Right atrium auricular region (tissue), 2 donors: ENCODE results near the gene PCDHGA6. TPM values are rescaled to one million over a fixed set of nuclear protein-coding genes. Genes with fewer than 3 reads are reported as not detected.
"Not testable (repeated sequence)": the region's sequence is repeated elsewhere in the genome, so short reads cannot be mapped to it uniquely, and the experiment has no call there.

ENCODE experiments used
- DNase-seq: peaks from one replicate; pipeline ENCODE4 v3.0.0-alpha.2; 2019; ENCODE audit warnings: low spot score
- H3K27ac ChIP-seq, 2 donors: fragments of 200-600 bp; sonication (generic); 1 replicate in 1 of 2; 2 replicates in 1 of 2; pipeline ENCODE4 v1.5.1; 2016 to 2019
- H3K27me3 ChIP-seq, 2 donors: fragments of 200-600 bp; sonication (generic); one replicate each; pipeline versions ENCODE4 v1.5.1 to v1.6.0; 2017 to 2019
- H3K36me3 ChIP-seq: fragments of 200-600 bp; sonication (generic); one replicate; pipeline ENCODE4 v1.5.1; 2016
- H3K4me1 ChIP-seq, 2 donors: fragments of 200-600 bp; sonication (generic); one replicate each; pipeline versions ENCODE4 v1.5.1 to v1.6.0; 2017 to 2019
- H3K4me3 ChIP-seq, 2 donors: fragments of 200-600 bp; sonication (generic); 1 replicate in 1 of 2; 2 replicates in 1 of 2; pipeline ENCODE4 v1.5.1; 2017 to 2019; ENCODE audit warnings: mild to moderate bottlenecking in 1 of 2, moderate library complexity in 1 of 2
- H3K9me3 ChIP-seq, 2 donors: fragments of 200-600 bp; sonication (generic); one replicate each; pipeline ENCODE4 v1.5.1; 2019
- total RNA-seq, 2 donors: library from RNA; depleted of rRNA; stranded (reverse); fragments of >200 nt; gene quantifications; one replicate each; pipeline ENCODE4 v1.1.0, GENCODE V29; 2016
- TF ChIP-seq, protein P1 (sequence below), 2 donors: fragments of 200-600 bp; sonication (generic); IDR thresholded peaks; one replicate each; pipeline ENCODE4 v1.5.1; 2019; ENCODE audit warnings: antibody characterized with exemption in 2 of 2

PCDHGA6 gene
- total RNA-seq, 2 donors from 2014 or later, result 4.7 to 5.3 TPM

DNA sequence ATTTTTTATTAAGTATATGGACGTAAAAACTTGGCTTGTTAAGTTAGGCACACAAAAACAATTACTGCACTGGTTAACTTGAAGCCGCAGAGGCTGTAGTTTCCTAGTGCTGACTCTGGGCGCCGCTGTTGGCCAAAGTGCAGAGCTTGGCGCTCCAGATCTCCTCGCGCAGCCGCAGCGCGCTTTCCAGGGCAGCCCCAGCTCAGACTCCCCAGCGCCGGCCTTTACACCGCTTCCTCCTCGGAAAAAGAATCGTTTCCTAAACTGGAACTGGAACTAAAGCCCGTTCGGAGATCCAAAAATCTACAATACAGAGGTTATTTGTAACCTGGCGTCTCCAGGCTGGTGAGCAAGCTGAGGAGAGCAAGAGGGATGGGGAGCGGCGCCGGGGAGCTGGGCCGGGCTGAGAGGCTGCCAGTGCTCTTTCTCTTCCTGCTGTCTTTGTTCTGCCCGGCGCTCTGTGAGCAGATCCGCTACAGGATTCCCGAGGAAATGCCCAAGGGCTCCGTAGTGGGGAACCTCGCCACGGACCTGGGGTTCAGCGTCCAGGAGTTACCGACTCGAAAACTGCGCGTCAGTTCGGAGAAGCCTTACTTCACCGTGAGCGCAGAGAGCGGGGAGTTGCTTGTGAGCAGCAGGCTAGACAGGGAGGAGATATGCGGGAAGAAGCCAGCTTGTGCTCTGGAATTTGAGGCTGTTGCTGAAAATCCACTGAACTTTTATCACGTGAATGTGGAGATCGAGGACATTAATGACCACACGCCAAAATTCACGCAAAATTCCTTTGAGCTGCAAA lies 24.3 kb downstream of the PCDHGA6 start, which contains the start of gene PCDHGB5:
TSS of gene PCDHGB5 (plus strand) at position 192 of the 796 bp plus-strand sequence. CDS start at position 373, 181 bp downstream.
- H3K4me1 ChIP-seq, result peaks cover 0 to 11% of the 10 kb centered on the region in 2 donors
- peak within 1 kb of the TSS; percentile 23 to 42 for H3K4me3 ChIP-seq
- not testable (repeated sequence) for H3K36me3 ChIP-seq, H3K27ac ChIP-seq, H3K27me3 ChIP-seq, DNase-seq
- TF ChIP-seq, protein P1, sequence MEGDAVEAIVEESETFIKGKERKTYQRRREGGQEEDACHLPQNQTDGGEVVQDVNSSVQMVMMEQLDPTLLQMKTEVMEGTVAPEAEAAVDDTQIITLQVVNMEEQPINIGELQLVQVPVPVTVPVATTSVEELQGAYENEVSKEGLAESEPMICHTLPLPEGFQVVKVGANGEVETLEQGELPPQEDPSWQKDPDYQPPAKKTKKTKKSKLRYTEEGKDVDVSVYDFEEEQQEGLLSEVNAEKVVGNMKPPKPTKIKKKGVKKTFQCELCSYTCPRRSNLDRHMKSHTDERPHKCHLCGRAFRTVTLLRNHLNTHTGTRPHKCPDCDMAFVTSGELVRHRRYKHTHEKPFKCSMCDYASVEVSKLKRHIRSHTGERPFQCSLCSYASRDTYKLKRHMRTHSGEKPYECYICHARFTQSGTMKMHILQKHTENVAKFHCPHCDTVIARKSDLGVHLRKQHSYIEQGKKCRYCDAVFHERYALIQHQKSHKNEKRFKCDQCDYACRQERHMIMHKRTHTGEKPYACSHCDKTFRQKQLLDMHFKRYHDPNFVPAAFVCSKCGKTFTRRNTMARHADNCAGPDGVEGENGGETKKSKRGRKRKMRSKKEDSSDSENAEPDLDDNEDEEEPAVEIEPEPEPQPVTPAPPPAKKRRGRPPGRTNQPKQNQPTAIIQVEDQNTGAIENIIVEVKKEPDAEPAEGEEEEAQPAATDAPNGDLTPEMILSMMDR (IDR thresholded peaks at IDR 0.05), result peak; percentile 32 to 76
- peaks cover 20 to 84% of the 10 kb centered on the region in 2 donors for H3K9me3 ChIP-seq

DNA sequence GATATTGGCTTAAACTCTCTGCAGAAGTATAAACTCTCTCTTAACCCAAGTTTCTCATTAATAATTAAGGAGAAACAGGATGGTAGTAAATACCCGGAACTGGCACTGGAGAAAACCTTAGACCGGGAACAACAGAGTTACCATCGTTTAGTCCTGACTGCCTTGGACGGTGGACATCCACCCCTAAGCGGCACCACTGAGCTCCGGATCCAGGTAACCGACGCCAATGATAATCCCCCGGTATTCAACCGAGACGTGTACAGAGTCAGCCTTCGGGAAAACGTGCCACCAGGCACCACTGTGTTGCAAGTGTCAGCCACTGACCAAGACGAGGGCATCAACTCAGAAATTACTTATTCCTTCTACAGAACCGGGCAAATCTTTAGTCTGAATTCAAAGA lies 24.9 kb downstream of the PCDHGA6 start:
- H3K27me3 ChIP-seq, result no peaks in the 10 kb centered on the region
- peaks cover 27 to 84% of the 10 kb centered on the region in 2 donors for H3K9me3 ChIP-seq
- no peak overlapping the region for H3K4me3 ChIP-seq
- H3K36me3 ChIP-seq, result no peaks in the 10 kb centered on the region
- no peak for DNase-seq
- H3K4me1 ChIP-seq, result peaks cover 0 to 11% of the 10 kb centered on the region in 2 donors
- TF ChIP-seq, protein P1 (IDR thresholded peaks at IDR 0.05), result no peak
- no peak overlapping the region for H3K27ac ChIP-seq

DNA sequence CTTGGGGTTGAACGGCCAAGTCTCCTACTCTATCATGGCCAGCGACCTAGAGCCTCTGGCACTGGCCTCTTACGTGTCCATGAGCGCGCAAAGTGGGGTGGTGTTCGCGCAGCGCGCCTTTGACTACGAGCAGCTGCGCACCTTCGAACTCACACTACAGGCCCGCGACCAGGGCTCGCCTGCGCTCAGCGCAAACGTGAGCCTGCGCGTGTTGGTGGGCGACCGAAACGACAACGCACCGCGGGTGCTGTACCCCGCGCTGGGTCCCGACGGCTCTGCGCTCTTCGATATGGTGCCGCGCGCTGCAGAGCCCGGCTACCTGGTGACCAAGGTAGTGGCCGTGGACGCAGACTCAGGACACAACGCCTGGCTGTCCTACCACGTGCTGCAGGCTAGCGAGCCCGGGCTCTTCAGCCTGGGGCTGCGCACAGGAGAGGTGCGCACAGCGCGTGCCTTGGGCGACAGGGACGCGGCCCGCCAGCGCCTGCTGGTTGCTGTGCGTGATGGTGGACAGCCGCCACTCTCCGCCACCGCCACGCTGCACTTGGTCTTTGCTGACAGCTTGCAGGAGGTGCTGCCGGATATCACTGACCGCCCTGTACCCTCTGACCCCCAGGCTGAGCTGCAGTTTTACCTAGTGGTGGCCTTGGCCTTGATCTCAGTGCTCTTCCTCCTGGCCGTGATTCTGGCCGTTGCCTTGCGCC lies 26.0 kb downstream of the PCDHGA6 start:
- no peak for DNase-seq
- TF ChIP-seq, protein P1 (IDR thresholded peaks at IDR 0.05), result no peak
- H3K27me3 ChIP-seq, result no peaks in the 10 kb centered on the region
- peaks cover 0 to 11% of the 10 kb centered on the region in 2 donors for H3K4me1 ChIP-seq
- H3K4me3 ChIP-seq, result no peak overlapping the region
- peaks cover 31 to 84% of the 10 kb centered on the region in 2 donors for H3K9me3 ChIP-seq
- peaks cover 2% of the 10 kb centered on the region for H3K36me3 ChIP-seq
- H3K27ac ChIP-seq, result no peak overlapping the region

GRCh38 chr5:141402553-141403243 lies 29.0 kb downstream of the PCDHGA6 start, which contains the start of gene PCDHGA9:
TSS of gene PCDHGA9 (plus strand) at chr5:141402778. CDS start at chr5:141402953, 175 bp downstream.
- H3K4me3 ChIP-seq, result peak within 1 kb of the TSS in 1 of 2 donors; percentile 13
- H3K9me3 ChIP-seq, result peaks cover 34 to 92% of the 10 kb centered on the region in 2 donors
- H3K27me3 ChIP-seq, result no peaks in the 10 kb centered on the region
- no peak for DNase-seq
- TF ChIP-seq, protein P1 (IDR thresholded peaks at IDR 0.05), result peak; percentile 7 to 40
- H3K27ac ChIP-seq, result no peak within 1 kb of the TSS
- peaks cover 8% of the 10 kb centered on the region for H3K36me3 ChIP-seq
- H3K4me1 ChIP-seq, result peaks cover 0 to 11% of the 10 kb centered on the region in 2 donors

DNA sequence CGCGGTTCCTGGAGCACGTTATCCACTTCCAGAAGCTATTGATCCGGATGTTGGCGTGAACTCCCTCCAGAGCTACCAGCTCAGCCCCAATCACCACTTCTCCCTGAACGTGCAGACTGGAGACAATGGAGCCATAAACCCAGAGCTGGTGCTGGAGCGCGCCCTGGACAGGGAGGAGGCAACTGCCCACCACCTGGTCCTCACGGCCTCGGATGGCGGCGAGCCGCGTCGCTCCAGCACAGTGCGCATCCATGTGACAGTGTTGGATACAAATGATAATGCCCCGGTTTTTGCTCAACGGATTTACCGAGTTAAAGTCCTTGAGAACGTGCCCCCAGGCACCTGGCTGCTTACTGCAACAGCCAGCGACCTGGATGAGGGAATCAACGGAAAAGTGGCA lies 29.7 kb downstream of the PCDHGA6 start:
- TF ChIP-seq, protein P1 (IDR thresholded peaks at IDR 0.05), result no peak
- Histone ChIP-seq H3K36me3 (peaks cover 8% of the 10 kb centered on the region), H3K4me1 (peaks cover 0 to 11% of the 10 kb centered on the region in 2 donors), H3K27me3 (no peaks in the 10 kb centered on the region), H3K27ac (no peak overlapping the region), H3K4me3 (no peak overlapping the region), H3K9me3 (peaks cover 36 to 98% of the 10 kb centered on the region in 2 donors)
- DNase-seq, result no peak
